Measurements from ENCODE around the gene PDZRN3.

- TF ChIP-seq CTCF (conservative IDR thresholded peaks at IDR 0.05) (no peak), EZH2 (IDR thresholded peaks at IDR 0.05; ENCODE audit: low read depth) (no peak)
Observed at GRCh38 chr3:73575519-73575918, 49.2 kb downstream of the PDZRN3 start.

Measured in PC-9 (cell line).